NCI-H1436 (cell line): ENCODE results near the gene SHE.

ENCODE experiments used
- DNase-seq: peaks from one replicate; lab custom pipeline; 2025; lab: John Stamatoyannopoulos, UW

The SHE gene

DNA sequence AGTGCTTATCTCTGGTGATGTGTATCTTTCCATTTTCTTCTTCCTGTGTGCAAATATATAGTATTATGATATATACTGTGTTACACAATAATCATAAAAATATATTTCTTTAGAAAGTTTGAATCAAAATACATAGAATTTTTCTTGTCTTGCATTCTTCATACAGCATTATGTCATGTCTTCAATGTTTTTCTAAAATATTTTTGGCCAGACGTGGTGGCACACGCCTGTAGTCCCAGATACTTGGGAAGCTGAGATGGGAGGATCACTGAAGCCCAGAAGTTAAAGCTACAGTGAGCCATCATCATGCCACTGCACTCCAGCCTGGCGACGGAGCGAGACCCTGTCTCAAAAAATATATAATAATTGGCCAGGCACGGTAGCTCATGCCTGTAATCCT, 55.4 kb downstream of the SHE start:
- DNase-seq, result no peak

DNA sequence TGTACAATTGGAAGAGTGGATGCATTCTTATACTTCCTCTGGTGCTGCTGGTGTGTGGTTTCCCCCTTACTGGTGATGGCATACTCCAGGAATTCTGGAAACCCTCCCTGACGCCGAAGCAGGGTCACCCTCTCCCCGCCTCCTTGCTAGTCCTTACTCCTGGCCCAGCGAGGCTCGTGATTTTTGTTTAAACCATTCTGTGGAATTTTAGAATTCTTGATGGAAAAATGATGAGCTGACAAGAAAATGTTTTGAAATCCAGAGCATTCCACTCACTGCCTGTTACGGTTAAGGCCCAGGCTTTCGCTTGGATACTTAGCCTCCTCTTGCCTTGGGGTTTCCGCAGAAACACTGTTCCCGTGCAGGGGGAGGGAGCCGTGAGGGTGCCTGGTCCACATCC, 55.9 kb downstream of the SHE start:
- DNase-seq, result no peak

DNA sequence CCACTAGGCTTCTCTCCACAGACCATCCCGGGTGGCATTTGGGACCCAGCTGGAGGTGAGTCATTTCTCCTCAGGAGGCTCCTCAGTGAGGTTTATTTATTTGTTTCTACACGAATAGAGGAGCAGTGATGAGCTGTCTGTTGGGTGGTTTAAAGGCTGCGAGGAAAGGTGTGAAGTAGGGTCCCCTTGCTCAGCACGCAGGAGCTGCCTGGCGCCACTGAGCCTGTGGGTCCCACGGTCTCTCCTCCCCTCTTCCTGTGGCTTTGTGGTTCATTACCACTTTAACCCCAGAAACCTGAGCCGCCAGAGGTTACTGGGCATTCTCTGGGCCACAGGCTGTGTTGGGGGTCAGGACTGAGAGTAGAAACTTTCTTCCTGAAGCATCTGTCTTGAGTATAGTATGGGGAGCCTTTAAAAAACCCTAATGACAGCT, 57.2 kb downstream of the SHE start:
- DNase-seq, result no peak

DNA sequence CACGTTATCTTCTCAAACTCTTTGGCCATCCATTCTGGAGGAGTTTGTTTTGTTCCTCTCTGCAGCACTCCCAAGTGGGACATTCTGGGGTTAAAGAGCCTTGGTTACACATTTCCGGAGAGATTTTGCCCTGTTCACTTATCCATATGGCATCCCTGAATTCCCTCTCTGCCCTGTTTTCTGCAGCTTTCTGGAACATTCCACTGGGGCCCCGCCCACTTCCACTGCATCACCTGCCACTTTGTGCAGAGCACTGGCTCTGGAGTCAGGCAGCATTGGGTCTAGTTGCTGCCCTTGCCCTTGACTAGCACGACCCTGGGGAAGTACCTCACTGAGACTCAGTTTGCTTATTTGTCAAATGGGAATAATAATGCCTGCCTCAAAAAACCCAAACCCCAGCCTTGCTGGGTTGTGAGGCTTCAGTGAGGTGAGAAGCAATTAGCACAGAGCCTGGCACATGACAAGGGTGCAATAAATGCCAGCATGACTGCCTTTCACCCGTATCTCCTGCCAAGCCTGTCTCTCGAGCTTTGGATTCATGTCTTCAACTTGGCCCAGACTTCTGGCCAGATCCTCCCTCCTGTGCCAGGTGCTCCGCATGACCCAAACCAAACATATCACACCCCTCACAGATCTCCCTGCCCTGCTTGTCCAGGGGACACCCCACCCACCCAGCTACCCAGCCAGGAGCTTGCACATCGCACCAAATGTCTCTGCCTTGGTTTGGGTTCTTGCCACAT, 58.8 kb downstream of the SHE start:
- no peak for DNase-seq

GRCh38 chr1:154442006-154442740, 60.0 kb downstream of the SHE start:
- DNase-seq, result no peak

DNA sequence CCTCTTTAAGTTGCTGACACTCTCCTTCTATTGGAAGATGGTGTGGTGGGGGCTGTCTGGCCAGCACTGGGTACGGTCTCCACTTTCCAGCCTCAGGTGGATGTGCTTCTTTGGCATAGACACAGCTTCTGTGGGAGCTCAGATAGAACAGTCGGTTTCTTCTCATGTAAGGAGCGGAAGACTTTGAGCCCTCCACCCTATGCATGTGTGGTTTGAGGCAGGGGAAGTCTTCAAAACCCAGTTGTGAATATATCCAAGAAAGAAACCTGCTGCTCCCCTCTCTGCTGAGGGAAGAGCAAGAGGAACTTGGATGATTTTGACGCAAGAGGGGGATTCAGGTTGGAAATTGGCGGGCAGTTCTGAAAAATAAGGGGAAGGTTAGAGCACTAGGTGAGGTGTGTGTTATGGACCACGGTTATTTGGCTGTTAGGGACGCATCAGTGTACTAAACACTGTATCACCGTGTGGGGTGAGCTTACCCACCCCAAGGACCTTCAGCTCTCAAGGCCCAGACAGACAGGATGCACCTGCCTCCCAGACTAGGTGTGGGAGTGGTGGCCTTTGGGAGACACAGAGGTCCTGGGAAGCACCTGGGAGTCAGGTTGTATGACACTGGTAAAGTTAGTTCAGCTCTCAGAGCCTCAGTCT, 60.8 kb downstream of the SHE start:
- no peak for DNase-seq

- DNase-seq, result no peak
These were observed 62.0 kb downstream of the SHE start for GRCh38 chr1:154440036-154440804.

DNA sequence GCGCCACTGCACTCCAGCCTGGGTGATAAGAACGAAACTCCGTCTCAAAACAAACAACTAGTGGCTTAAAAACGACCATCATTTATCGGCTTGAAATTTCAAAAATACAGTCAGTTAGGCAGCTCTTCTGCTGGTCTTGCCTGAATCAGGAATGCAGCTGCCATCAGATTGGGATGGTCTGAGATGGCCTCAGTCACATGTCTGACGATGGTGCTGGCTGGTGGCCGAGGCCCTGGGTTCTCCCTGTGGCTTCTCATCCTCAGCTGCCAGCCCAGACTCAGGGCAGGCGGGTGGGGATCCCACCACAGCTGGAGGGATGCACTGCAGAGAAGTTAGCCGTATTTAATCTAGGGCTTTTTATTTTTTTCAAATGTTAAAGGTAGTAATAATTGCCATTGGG, 65.8 kb downstream of the SHE start:
- DNase-seq, result no peak

GRCh38 chr1:154435599-154436200, 66.5 kb downstream of the SHE start:
- no peak for DNase-seq

DNA sequence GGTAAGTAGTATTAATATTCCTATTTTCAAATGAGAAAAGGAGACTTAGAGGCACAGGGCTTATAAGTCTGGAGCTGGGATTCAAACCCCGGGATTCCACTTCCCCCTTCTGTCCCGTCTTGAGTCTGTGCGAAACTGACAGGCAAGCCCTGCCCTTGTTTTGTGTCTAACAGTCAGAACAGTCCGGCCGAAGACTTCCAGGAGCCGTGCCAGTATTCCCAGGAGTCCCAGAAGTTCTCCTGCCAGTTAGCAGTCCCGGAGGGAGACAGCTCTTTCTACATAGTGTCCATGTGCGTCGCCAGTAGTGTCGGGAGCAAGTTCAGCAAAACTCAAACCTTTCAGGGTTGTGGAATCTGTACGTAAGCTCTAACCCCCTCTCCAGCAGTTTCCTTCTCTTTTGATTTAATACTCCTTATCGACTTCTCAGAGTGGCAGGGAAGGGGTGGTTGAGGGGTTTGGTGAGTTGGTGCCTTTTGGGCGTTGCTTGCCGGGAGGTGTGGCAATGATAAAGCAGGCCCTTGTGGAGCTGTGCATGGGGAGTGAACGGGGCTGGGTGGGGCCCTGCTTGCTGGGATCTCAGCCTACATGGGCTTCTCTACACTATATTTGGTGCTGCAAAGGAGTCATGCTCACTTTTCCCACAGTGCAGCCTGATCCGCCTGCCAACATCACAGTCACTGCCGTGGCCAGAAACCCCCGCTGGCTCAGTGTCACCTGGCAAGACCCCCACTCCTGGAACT, 67.7 kb downstream of the SHE start:
- no peak for DNase-seq

GRCh38 chr1:154433161-154433764, 68.9 kb downstream of the SHE start:
- no peak for DNase-seq

- no peak for DNase-seq
These were observed 70.4 kb downstream of the SHE start for GRCh38 chr1:154431586-154432373.

DNA sequence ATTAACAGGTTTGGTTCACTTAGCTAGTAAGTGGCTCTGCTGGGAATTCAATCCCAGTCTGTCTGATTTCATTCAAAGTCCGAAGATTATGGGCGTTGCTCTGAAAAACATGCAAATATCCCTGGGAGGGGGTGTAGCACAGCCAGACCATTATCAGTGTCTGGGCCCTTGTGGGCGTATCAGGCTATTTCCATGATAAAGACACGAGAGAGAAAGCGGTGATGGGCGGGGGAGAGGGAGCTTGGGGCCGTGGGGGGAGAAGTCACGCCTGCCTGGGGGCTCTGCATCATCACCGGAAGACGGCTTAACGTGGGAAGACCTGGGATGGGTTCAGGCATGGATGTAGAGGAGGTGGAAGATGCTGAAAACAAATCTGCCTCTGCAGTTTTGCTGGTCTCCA, 71.3 kb downstream of the SHE start:
- DNase-seq, result no peak

DNA sequence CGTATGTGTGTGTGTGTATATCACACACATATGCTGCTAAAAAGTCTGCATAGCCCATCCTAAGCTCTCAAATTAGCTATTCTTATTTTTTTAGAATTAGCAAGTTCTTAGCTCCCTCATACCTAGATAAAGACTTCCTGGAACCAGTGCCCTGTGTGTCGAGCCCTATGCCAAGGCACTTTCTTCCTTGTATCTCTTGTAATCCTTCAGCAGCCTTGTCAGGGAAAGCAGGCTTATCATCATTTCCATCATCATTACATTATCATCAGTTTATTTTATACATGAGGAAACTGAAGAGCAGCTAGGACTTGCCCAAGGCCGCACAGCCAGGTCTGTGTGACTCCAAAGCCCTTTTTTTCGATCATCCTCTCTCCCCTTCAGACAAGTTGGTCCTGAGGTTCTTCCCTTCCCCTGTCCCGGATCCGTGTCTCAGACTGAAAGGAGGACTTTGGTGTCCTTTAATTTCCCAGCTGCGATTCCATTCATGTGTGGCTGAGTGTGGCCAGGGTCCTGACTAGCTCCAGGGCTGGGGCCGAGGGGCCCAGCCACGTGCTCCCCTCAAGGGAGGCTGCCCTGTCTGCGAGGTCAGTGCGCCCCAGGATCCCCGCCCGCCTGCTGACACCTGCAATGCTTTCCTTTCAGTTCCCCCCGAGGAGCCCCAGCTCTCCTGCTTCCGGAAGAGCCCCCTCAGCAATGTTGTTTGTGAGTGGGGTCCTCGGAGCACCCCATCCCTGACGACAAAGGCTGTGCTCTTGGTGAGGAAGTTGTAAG, 72.2 kb downstream of the SHE start:
- no peak for DNase-seq
